ENCODE data around the gene EDNRB.
"Not testable (repeated sequence)": the region's sequence is repeated elsewhere in the genome, so short reads cannot be mapped to it uniquely, and the experiment has no call there.

EDNRB gene

DNA sequence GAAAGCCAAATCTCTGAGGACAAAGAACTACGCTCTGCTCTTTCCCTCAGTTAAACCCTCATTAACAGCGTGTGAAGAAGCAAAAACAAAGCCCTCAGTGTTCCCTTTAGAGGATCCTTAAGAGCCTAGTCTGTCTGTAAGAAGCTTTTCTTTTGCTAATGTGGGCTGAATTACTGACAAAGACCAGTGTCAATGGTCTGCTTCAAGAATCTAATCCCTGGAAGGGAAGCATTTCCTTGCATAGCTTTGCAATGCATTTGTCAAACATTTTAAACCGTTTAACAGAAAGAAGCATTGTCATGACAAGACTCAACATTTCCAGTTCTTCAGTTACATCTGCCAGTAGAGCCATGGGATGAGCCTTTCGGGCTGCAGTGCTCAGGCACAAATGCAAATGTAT is 64.9 kb downstream of the EDNRB start:
- H3K4me3 ChIP-seq (replicated peaks; ENCODE audit: insufficient read depth, low read length), result no peak overlapping the region
- TF ChIP-seq SPI1 (IDR thresholded peaks at IDR 0.05; ENCODE audit: borderline replicate concordance, low read depth), result no peak
- TF ChIP-seq POLR2AphosphoS5 (IDR thresholded peaks at IDR 0.05; ENCODE audit: low read depth), result no peak
- DNase-seq (ENCODE audit: low read depth in 1 of 2, low spot score in 1 of 2), result no peak
- no peaks in the 10 kb centered on the region for H3K27me3 ChIP-seq (ENCODE audit: insufficient read depth, poor library complexity, severe bottlenecking)
- no peak overlapping the region for H3K27ac ChIP-seq (replicated peaks)

DNA sequence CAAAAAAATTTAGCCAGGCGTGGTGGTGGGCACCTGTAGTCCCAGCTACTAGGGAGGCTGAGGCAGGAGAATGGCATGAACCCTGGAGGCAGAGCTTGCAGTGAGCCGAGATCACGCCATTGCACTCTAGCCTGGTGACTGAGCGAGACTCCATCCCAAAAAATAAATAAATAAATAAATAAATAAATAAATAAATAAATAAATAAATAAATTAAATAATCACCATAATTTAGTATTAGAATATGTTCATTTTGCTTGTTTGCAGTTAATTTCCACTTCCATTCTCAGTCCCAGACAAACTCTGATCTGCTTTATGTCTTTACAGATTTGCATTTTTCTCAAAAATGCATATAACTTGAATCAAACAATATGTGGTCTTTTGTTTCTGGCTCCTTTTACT is 70.6 kb downstream of the EDNRB start:
- not testable (repeated sequence) for H3K27ac ChIP-seq (replicated peaks); H3K27me3 ChIP-seq (ENCODE audit: insufficient read depth, poor library complexity, severe bottlenecking); DNase-seq (ENCODE audit: low read depth in 1 of 2, low spot score in 1 of 2); H3K4me3 ChIP-seq (replicated peaks; ENCODE audit: insufficient read depth, low read length)

DNA sequence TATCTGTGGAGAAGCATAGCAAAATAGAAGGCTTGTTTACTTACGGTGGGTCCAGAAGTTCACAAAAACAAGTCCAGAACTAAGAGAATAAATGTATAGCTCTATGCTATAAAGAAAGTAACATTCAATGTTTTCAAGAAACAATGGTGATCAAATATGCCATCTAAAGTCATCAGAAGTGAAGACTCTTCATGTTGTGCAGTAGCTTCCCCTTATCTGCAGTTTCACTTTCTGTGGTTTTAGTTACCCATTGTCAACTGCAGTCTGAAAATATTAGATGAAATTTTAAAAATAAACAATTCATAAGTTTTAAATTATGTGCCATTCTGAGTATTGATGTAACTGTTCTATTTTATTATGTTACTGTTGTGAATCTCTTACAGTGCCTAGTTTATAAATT is 72.5 kb downstream of the EDNRB start:
- H3K4me3 ChIP-seq (replicated peaks; ENCODE audit: insufficient read depth, low read length), result no peak overlapping the region
- H3K27me3 ChIP-seq (ENCODE audit: insufficient read depth, poor library complexity, severe bottlenecking), result no peaks in the 10 kb centered on the region
- no peak overlapping the region for H3K27ac ChIP-seq (replicated peaks)
- TF ChIP-seq SPI1 (IDR thresholded peaks at IDR 0.05; ENCODE audit: borderline replicate concordance, low read depth) (no peak), POLR2AphosphoS5 (IDR thresholded peaks at IDR 0.05; ENCODE audit: low read depth) (no peak), GABPA (IDR thresholded peaks at IDR 0.05; ENCODE audit: low read depth) (no peak)
- TF ChIP-seq, protein P1, sequence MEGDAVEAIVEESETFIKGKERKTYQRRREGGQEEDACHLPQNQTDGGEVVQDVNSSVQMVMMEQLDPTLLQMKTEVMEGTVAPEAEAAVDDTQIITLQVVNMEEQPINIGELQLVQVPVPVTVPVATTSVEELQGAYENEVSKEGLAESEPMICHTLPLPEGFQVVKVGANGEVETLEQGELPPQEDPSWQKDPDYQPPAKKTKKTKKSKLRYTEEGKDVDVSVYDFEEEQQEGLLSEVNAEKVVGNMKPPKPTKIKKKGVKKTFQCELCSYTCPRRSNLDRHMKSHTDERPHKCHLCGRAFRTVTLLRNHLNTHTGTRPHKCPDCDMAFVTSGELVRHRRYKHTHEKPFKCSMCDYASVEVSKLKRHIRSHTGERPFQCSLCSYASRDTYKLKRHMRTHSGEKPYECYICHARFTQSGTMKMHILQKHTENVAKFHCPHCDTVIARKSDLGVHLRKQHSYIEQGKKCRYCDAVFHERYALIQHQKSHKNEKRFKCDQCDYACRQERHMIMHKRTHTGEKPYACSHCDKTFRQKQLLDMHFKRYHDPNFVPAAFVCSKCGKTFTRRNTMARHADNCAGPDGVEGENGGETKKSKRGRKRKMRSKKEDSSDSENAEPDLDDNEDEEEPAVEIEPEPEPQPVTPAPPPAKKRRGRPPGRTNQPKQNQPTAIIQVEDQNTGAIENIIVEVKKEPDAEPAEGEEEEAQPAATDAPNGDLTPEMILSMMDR (IDR thresholded peaks at IDR 0.05; ENCODE audit: insufficient read depth, low read length), result no peak
- TF ChIP-seq, protein P2, sequence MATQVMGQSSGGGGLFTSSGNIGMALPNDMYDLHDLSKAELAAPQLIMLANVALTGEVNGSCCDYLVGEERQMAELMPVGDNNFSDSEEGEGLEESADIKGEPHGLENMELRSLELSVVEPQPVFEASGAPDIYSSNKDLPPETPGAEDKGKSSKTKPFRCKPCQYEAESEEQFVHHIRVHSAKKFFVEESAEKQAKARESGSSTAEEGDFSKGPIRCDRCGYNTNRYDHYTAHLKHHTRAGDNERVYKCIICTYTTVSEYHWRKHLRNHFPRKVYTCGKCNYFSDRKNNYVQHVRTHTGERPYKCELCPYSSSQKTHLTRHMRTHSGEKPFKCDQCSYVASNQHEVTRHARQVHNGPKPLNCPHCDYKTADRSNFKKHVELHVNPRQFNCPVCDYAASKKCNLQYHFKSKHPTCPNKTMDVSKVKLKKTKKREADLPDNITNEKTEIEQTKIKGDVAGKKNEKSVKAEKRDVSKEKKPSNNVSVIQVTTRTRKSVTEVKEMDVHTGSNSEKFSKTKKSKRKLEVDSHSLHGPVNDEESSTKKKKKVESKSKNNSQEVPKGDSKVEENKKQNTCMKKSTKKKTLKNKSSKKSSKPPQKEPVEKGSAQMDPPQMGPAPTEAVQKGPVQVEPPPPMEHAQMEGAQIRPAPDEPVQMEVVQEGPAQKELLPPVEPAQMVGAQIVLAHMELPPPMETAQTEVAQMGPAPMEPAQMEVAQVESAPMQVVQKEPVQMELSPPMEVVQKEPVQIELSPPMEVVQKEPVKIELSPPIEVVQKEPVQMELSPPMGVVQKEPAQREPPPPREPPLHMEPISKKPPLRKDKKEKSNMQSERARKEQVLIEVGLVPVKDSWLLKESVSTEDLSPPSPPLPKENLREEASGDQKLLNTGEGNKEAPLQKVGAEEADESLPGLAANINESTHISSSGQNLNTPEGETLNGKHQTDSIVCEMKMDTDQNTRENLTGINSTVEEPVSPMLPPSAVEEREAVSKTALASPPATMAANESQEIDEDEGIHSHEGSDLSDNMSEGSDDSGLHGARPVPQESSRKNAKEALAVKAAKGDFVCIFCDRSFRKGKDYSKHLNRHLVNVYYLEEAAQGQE (IDR thresholded peaks at IDR 0.05; ENCODE audit: insufficient replicate concordance, low read depth), result no peak
- no peak for DNase-seq (ENCODE audit: low read depth in 1 of 2, low spot score in 1 of 2)
